WI38 (cell line): ENCODE results near the gene LEPROT.
A peak's percentile ranks its signal among the peaks of the same experiment; 100 is the strongest.
"Not testable (repeated sequence)": the region's sequence is repeated elsewhere in the genome, so short reads cannot be mapped to it uniquely, and the experiment has no call there.

Experiments used
- H3K4me3 ChIP-seq: 2 replicates; pipeline ENCODE4 v1.5.1; 2011; ENCODE audit warnings: low read depth, mild to moderate bottlenecking, control low read depth, low read length
- TF ChIP-seq, protein P1 (sequence below): IDR thresholded peaks from 2 replicates; pipeline ENCODE4 v1.5.1; 2012; ENCODE audit warnings: low read depth, mild to moderate bottlenecking, control low read depth, low read length

The LEPROT gene

DNA sequence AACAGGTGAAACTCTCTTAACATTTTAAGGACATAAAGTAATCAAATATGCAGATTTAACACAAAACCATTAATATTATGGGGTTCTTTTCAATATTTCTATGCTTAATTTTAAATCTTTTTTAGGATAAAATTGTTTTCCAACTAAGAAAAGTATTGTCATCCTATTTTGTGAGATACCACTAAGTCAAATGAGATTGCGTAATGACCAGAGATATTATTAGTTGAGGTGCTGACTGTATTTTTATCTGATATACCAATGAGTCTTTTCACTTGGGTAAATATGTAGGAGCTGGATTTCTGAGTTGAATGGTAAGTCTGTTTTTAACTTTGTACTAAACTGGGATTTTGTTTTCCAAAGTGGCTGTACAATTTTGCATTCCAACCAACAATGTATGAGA, 25.4 kb downstream of the LEPROT start:
- TF ChIP-seq, protein P1, sequence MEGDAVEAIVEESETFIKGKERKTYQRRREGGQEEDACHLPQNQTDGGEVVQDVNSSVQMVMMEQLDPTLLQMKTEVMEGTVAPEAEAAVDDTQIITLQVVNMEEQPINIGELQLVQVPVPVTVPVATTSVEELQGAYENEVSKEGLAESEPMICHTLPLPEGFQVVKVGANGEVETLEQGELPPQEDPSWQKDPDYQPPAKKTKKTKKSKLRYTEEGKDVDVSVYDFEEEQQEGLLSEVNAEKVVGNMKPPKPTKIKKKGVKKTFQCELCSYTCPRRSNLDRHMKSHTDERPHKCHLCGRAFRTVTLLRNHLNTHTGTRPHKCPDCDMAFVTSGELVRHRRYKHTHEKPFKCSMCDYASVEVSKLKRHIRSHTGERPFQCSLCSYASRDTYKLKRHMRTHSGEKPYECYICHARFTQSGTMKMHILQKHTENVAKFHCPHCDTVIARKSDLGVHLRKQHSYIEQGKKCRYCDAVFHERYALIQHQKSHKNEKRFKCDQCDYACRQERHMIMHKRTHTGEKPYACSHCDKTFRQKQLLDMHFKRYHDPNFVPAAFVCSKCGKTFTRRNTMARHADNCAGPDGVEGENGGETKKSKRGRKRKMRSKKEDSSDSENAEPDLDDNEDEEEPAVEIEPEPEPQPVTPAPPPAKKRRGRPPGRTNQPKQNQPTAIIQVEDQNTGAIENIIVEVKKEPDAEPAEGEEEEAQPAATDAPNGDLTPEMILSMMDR, result no peak
- no peak overlapping the region for H3K4me3 ChIP-seq

DNA sequence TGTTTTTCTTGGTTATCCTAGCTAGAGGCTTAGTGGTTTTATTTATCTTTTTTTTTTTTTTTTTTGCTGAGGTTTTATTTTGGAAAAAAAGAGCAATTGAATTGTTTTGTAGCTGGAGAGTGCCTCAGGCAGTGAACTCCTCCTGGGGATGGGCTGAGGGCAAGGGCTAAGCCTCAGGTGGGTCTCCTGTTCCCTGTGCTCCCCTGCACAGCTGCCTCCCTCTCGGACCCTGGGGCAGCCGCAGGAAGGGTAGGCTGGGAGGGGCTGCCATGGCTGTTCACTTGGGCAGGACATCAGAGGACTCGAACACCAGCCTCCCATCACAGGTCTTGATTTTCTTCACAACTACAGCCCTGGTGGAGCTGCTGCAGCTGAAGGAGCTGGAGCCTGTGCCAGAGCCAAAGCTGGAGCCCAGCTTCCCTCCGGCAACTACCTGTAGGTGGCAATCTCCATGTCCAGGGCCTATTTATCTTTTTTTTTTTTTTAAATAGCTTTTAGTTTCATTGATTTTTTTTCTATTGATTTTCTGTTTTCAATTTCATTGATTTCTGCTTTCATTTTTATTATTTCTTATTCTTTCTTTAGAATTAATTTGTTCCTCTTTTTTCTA, 28.9 kb downstream of the LEPROT start:
- TF ChIP-seq, protein P1, result no peak
- H3K4me3 ChIP-seq, result no peak overlapping the region

DNA sequence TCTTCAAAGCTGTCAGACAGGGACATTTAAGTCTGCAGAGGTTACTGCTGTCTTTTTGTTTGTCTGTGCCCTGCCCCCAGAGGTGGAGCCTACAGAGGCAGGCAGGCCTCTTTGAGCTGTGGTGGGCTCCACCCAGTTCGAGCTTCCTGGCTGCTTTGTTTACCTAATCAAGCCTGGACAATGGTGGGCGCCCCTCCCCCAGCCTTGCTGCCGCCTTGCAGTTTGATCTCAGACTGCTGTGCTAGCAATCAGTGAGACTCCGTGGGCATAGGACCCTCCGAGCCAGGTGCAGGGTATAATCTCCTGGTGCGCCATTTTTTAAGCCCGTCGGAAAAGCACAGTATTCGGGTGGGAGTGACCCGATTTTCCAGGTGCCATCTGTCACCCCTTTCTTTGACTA, 35.2 kb downstream of the LEPROT start:
- not testable (repeated sequence) for H3K4me3 ChIP-seq

DNA sequence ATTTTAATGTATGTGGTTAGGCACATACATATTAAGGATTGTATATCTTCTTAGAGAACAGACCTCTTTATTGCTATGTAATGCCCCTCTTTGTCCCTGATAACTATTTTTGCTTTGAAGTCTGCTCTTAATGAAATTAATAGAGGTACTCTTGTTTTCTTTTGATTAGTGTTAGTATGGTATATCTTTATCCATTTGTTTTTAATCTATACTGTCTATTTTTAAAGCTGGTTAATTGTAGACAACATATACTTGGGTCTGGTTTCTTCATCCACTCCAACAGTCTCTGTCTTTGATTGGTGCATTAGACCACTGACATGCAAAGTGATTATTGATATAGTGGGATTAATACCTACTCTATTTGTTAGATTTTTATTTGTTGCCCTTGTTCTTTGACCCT, 36.0 kb downstream of the LEPROT start:
- H3K4me3 ChIP-seq, result no peak overlapping the region
- TF ChIP-seq, protein P1, result no peak

DNA sequence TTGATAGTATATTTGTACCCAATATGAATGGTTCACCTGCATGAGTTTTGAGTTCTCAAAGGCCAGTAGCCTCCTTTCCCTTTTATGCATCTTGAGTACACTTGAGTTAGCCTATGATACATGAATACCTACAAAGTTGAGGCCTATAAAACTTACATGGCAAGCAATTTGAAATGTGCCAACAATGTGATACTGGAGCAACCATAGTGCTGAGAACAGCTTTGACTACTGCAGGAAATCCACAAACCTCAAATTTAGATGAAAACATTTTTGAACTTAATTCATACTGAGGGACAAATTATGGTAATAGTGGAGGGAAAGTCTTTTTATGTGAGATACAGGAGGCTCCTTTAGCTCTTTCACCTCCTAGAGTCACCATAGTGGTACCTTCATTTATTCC, 37.4 kb downstream of the LEPROT start:
- H3K4me3 ChIP-seq, result no peak overlapping the region
- TF ChIP-seq, protein P1, result no peak

DNA sequence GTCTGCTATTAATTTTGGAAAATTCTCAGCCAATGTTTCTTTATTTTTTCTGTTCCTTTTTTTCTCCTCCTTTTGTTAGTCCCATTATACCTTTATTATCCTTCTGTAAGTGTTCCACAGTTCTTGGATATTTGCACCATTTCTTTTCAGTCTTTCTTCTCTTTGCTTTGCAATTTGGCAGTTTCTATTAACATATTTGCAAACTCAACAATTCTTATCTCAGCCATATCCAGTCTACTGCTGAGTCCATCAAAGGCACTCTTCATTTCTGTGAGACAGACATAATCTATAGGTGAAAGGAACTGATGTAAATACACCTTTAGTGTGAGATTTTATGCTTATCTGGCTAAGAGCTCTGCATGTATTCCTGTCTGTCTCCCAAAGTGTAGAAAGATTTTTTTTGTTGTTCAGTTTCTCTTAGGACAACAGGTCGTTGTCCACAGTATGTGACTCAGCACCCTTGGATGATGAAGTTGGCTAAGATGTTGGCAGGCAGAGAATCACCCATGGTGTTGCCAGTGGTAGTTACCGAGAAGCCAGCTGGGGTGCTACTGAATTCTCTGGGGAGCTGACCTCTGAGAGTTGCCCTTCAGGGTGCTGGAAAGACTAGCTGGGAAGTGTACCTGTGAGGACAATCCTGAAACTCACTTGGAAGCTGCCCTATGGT, 38.4 kb downstream of the LEPROT start:
- TF ChIP-seq, protein P1, result no peak
- no peak overlapping the region for H3K4me3 ChIP-seq

DNA sequence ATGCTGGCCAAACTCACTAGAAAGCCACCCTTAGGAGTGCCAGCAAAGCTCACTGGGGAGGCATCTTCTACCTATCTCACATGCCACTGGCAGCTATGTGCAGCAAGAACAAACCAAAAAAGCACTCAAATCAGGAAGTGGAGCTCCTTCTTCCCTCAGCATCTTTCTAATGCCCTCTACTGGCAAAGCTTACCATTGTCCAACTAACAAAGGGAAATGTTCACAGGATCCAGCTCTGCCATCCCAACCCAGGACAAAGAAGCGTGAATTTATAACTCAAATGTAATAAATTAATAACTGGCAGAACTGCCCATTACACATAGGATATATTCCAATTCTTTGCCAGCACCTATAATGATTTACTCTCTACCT, 38.9 kb downstream of the LEPROT start:
- H3K4me3 ChIP-seq, result no peak overlapping the region
- TF ChIP-seq, protein P1, result peak; percentile 28

DNA sequence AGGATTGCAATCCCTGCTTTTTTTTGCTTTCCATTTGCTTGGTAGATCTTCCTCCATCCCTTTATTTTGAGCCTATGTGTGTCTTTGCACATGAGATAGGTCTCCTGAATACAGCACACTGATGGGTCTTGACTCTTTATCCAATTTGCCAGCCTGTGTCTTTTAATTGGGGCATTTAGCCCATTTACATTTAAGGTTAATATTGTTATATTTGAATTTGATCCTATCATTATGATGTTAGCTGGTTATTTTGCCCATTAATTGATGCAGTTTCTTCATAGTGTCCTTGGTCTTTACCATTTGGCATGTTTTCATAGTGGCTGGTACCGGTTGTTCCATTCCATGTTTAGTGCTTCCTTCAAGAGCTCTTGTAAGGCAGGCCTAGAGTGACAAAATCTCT, 45.4 kb downstream of the LEPROT start:
- H3K4me3 ChIP-seq, result not testable (repeated sequence)
